Stimulated activated CD8-positive, alpha-beta memory T cell treated with anti-CD3 and anti-CD28 coated beads, Interleukin-7, amount 100 ng/mL, for 48 hours (primary cell): ENCODE measurements around the gene RANBP9.

Experiments
- DNase-seq, 2 donors: peaks; one replicate each; pipeline ENCODE4 v3.0.0-alpha.2; 2020; ENCODE audit warnings: low read depth in 1 of 2; ENCODE audit errors: extremely low read depth in 1 of 2

RANBP9 gene

DNA sequence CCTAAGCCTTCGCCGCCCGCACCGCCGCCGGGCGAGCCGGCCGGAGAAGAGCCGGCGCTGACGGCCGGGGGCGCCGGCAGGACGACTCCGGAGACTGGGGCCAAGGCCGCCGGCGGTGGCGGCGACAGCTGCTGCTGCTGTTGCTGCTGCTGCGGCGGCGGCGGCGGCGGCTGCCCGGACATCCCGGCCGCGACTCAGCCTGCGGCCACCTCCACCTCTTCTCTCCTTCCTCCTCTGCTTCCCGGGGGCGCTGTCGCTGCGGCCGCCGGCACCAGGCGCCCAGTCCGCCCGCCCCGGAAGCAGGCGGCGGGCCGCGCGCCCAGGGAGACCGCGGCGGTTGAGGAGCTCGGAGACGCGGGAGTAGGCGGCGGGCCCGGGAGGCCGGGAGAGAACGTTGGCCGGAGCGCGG, 307 bp downstream of the RANBP9 start:
- DNase-seq, result peak in 1 of 2 donors; percentile 40

DNA sequence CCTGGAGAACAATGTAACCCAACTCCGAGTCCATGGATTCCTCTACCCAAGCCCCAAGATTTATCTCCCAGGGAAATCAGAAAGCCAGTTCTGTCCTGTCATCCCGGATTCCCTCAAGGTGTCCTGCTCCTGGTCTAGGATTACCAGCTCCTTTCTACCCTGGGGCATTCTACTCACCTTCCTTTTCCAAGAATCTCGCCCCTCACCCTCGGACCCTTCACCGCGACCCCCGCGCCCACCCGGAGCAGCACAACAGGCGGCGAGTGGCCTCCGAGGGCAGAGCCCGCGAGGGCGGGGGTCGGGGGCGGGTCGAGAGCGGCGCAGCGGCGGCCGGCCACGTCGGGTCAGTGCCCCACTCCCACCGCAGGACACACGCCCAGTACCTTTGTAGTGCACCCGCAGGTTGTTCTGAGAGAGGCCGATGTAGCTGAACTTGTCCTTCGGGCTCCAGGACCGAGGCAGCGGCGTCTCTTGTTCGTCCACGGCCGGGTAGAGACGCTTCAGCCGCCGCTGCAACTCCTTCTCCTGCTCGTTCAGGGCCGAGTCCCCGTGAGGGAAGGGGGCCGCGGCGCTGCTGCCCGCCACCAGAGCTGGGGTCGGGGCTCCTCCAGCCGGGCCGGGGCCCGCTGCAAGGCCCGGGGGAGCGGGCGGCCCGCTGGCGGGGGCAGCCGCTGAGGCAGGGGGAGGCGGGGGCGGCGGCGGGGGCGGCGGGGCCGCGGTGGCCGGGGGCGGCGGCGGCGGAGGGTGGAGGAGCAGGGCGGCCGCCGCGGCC, 897 bp downstream of the RANBP9 start:
- peak; percentile 14 to 19 for DNase-seq

DNA sequence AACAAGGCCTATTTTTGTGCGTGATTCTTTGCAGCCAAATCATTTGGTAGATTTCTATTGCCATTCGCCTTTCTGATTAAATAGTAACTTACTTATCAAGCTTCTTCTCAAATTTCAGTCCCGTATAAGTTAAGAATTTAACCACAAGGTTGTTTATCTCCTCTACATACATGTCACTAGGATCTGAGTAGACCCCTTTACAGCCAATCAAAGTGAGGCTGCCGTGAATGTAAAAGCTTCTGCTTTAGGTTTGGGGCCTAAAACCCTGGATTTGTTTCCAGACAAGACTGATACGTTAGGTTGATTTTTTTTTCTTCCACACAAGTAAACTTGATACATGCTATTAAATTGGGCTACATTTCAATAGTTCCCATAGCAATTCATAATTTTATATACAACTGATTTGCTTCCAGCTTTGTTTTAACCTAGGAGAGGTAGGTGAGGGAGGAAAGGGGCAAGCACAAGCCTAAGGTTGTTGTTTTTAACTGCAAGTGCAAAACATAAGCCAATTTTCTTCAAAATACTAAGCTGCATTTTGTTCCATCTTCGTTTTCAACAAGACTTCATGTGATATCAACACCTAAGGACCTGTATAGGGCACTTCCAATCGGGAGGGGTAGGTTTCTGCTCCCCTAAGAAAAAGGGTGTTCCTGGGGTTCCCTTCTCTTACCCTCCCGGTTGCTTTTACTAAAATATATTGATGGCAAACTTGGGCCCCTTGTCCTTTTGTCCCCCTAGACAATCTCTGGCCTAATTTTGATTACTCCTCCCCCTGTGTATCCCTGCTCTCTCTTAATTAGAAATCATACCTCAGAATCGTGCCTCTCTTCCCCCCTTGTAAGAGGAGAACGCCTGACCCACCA, 1.7 kb downstream of the RANBP9 start:
- DNase-seq, result no peak

DNA sequence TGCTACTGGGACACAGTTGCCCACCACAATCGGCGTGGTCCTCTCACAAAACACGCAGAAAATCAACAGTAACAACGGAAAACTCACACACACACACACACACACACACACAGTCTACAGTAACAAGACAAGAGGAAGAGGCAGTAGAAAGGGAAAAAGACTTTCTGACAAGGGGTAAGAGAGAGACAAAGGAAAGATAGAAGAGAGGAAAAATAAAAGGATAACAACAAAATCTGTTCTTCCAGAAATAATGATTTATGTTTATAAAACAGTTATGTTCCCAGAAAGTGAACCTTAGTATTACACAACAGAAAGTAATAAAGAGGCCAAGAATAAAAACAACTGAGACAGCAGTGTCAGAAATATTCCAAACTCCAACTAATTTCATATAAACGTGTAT, 2.9 kb downstream of the RANBP9 start:
- DNase-seq, result no peak

DNA sequence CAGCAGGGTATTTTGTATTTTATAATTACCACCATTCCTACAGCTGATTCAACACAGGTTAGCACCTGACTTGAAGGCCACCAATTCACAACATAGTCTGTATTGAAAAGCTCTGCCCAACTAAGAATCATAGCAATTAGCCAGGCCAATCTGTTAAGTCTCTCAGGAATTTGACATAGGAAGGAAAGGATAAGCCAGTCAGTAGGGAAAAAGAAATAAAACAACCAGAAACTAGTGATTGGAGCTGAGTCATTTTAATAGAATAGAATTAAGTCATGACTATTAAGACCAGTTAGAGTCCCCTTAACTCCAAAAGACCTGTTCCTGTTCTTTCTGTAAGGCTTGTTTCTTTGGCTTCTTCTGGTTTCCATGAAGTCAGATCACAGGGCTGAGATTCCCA, 8.1 kb downstream of the RANBP9 start:
- no peak for DNase-seq

DNA sequence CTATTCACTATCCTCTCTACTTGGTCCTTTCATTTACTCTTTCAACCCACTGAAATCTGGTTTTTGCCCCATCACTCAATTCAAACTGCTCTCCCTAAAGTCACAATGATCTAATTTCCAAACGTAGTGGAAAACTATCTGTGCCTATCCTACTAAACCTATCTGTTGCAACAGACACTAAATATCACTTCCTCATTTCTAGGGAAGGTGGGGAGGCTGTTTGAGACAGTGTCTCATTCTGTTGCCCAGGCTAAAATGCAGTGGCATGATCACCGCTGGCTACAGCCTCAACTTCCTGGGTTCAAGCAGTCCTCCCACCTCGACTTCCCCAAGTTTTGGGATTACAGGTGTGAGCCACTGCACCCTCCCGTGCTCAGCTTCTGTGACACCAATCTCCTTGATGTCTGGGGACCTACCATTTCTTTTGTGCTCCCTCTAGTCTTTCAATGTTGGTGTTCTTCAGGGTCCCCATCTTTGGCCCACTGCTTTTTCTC, 8.8 kb downstream of the RANBP9 start:
- DNase-seq, result no peak

DNA sequence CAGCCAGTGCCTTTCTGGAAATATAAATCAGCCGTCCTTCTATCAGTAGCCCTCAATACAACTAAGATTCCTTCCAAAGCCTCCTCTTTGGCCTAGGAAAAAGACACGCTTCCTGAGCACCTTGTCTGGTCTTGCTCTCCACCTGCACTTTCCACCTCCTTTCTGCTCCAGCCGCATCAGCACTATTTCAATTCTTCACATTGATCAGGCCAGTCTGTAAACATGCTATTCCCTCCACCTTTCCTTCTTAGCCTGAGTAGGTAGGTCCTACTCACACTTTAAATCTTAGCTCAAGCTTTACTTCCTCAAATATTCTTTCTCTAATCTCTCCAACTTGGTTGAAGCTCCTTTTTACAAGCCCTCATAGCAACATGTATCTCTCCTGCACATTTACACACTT, 11.4 kb downstream of the RANBP9 start:
- no peak for DNase-seq

DNA sequence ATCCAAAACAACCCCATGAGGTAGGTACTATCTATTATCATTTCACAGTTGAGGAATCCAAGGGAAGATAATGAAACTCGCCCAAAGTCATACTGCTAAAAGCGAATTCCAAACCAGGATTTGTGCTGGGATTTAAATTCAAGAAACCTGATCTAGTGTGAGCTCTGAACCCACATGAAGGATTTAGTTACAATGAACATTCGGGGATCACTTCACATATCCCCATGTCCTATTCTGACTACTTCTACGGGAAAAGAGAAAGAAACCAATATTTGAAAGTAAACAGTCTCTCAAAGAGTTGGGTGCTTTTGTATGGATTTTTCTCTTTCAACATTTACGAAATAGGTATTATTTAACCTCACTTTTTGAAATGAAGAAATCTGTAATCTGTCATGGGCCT, 12.9 kb downstream of the RANBP9 start:
- DNase-seq, result no peak

DNA sequence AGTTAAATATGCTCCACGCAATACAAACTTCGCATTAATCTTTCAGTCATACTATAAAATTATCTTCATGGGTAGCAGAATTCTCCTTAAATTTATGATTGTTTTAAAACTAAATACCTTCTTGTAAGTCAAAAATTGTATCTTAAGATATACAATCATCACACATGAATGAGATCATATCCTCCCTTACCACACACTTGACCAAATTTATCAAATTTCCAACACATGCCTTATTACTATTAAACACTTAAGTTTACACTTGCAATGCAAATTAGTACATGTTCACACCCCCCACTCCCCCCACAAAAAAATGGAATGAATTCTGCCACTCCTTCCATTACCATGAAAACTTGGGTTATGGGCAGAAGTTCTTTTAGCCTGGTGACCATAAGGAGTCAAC, 13.8 kb downstream of the RANBP9 start:
- DNase-seq, result no peak

DNA sequence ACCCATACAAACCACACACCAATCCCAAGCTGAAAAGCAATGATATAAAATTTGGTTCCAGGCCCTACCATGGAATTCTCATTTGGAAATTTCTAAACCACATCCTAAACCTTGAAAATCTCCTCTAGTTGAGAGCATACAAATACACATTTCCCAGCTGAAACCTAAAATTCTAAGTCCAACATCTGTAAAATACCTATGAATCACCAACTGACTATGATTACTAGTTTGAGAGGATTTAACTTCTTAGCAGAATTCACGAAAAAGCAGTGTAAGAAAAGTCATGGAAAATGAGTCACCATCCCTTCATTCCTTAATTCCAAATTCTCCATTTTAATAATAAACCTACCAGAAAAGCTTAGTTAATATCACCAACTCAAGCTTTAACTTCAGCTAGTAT, 15.4 kb downstream of the RANBP9 start:
- no peak for DNase-seq

DNA sequence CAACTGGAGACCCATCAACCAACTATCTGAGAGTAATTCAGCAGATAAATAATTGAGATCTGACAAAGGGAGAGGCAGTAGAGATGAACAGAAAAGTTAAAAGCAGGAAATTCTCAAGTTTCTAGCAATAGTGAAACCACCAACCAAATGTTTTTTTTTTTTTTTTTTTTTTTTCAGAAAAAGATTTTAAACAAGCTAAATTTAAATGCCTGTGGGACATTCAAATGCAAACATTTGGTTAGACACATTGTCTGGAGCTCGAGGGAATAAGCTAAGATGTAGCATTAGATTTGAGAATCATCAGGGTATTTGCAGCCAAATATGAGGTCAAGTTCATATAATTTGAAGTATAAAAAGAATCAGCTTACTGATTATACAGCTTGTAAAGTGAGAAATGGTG, 16.4 kb downstream of the RANBP9 start:
- no peak for DNase-seq

DNA sequence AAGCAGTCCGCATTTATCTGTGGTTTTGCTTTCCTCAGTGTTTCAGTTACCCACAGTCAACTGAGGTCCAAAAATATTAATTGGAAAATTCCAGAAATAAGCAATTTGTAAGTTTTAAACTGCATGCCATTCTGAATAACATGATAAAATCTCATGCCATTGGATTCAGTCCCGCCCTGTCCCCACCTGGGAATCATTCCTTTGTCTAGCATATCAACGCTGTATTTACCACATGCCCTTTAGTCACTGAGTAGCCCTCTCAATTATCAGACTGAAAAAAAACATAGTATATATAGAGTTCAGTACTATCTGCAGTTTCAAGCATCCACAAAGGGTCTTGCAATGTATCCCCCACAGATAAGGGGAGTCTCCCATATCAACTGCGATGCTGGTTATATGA, 17.1 kb downstream of the RANBP9 start:
- no peak for DNase-seq

DNA sequence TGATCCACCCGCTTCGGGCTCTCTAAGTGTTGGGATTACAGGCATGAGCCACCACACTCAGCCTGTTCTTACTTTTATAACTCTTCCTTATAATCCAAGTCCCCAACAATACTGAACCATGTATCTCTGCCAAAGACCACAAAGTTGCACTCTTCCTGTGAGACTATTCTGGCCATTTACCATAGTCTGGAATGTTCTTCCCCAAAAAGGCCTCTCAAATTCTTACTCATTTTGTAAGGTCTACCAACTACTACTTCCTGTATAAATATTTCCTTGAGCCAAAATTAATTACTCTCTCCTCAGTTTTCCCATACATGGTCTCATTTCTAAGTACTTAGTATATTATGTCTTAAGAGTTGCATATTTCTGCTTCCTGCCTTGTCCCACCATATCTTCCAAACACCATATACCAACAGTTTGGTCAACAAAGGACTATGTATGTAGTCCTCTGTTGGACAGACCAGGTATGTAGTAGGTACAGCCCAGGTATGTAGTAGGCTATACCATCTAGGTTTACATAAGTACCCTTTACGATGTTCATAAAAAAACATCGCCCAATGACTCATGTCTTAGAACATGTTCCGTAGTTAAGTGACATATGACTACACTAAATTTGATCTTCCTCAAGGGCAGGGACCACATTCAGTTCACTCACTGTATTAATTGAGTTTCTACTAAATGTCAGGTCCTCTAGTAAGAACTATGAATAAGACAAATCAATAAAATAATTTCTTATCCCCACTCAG, 22.0 kb downstream of the RANBP9 start:
- no peak for DNase-seq

DNA sequence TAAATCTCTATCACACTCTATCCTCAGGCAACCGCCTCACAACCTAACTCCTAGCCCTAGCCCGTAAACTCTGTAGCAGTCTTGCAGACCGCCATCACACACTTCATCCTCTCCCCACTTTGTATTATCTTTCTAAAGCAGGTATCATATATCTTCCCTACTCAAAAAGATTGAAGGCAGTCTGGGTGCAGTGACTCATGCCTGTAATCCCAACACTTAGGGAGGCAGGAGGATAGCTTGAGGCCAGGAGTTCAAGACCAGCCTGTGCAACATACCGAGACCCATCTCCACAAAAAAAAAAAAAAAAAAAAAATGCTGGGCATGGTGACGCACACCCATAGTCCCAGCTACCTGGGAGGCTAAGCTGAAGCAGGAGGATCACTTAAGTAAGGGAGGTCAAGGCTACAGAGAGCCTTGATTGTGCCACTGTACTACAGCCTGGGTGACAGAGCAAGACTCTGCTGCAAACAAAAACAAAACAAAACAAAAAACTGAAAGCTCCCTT, 22.9 kb downstream of the RANBP9 start:
- DNase-seq, result no peak

DNA sequence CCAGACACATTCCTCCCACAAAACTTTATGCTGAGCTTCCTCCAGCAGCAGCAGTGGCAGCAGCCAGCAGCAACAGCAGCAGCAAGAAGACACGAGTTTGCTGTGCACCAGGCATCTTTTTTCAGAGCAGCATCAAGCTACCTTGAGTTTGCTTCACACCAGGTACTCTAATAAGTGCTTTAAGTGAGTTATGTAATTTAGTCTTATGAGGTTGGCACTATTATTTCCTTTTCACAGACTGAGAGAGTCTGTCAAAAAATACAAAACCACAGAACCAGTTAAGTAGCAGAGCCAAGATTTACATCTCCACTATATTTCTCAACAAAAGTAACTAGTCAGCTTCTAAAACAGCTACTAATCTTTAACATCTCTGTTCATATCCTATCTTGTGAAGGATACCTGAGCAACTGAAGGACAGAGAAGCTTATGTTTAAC, 23.7 kb downstream of the RANBP9 start:
- DNase-seq, result no peak

DNA sequence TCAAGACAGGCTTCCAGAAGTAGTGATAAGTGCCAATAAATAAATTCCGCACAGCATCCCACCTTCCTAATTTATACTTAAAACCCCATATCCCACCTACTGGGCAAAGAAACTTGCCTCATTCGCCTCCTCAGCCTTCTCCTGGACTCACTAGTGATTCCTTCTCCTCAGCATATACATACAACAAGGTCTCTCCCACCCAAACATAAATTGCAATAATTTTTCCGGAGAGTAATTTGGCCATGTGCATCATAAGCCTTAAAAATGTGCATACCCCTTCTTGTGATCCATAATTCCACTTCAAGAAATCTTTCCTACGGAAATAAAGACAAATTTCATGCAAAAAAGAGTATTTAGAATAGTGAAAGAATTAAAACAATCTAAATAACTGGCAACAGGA, 26.8 kb downstream of the RANBP9 start:
- no peak for DNase-seq

DNA sequence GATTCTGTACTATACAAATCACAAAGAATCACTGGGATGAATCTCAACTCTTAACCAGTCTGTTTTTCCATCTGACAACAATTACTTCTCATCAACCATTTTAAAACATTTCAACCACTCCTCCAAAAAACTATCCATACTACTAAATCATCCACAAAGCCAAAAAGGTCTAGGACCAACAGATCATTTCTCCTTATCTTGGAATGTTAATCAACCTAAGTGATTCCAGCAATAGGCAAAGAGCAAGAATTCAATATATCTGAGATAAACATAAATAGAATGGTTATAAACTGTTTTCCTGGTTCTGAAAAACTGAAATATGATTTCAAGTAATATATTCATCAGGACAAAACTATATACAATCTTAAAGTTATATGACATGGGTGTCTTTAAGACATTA, 28.6 kb downstream of the RANBP9 start:
- DNase-seq, result no peak

DNA sequence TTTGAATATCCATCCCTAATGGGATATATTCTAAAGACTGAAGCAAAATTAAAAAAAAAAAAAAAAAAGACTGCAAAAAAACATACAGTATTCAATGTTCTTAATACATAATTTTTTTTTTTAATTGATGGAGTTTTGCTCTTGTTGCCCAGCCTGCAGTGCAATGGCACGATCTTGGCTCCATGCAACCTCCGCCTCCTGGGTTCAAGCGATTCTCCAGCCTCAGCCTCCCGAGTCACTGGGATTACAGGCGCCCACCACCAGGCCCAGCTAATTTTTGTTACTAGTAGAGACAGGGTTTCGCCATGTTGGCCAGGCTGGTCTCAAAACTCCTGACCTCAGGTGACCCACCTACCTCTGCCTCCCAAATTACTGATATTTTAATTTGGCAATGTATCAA, 29.3 kb downstream of the RANBP9 start:
- DNase-seq, result no peak

DNA sequence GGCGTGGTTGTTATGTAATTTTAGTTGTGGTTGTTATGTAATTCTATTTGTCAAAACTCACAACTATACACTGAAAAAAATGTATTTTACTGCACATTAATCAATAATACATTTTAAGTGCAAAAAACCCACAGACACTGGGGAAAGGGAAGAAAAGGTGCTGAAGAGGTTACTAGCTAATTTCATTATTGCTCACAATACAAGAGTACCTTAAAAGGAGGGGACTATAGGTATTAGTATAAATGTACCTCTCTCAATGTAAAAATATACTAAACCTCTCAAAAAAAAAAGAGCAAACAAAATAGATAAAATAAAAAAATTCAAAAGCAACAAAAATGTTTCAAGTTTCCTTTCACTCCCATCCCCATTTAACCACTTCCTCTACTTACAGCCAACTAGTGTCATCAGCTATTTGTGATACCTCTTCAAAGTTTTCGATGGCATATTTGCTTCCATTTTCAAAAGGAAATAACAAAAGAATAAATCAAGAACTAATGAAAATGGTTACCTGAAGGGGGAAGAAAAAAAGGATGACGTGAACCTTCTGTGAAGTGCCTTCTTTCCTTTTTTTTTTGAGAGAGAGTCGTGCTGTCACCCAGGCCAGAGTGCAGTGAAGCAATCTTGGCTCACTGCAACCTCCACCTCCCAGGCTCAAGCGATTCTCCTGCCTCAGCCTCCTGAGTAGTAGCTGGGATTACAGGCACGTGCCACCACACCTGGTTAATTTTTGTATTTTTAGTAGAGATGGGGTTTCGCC, 30.2 kb downstream of the RANBP9 start:
- no peak for DNase-seq

DNA sequence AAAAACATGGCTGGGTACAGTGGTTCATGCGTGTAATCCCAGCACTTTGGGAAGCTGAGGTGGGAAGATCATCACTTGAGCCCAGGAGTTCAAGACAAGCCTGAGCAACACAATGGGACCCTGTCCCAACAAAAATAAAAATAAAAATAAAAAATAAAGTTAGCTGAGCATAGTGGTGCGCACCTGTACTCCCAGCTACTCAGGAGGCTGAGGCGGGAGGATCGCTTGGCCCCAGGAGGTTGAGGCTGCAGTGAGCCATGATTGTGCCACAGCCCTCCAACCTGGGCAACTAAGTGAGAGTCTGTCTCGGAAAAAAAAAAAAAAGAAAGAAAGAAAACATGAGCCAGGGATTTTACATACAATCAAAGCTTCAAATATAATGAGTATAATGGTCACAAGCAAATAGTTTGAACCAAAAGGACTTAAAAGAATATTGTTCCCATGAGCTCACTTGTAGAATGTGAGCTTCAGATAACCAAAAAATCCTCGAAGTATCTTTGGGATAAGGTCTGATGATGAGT, 31.1 kb downstream of the RANBP9 start:
- DNase-seq, result no peak
